ELR (cell line): ENCODE measurements around the gene GPRASP1.

Source experiments
- DNase-seq: peaks from one replicate; pipeline ENCODE4 v3.0.0-alpha.2; 2015; ENCODE audit warnings: low read depth

GPRASP1 gene

DNA sequence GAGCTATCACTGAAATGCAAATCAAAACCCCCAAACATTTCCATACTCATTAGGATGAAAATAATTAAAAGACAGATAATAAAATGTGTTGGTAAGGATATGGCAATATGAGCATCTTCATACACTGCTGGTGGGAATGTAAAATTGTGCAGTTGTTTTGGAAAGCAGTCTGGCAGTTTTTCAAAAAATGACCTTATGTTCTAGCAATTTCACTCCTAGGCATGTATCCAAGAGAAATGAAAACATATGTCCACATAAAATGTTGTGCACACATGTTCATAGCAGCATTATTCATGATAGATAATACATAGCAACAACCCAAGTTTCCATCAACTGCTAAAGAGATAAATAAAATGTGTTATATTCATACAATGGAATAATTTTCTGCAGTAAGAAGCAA, 46.2 kb downstream of the GPRASP1 start:
- no peak for DNase-seq
